GM12891 (cell line): ENCODE measurements around the gene SNX18.

Source experiments
- PAX5 ChIP-seq: IDR thresholded peaks from 2 replicates; pipeline ENCODE4 v1.6.1; 2011; ENCODE audit warnings: low read length, moderate library complexity, mild to moderate bottlenecking; ENCODE audit not compliant: insufficient read depth, severe bottlenecking
- POLR2A ChIP-seq: IDR thresholded peaks from 2 replicates; pipeline ENCODE4 v1.6.1; 2011; ENCODE audit warnings: low read depth, low read length, control low read depth
- POLR2AphosphoS5 ChIP-seq: IDR thresholded peaks from 2 replicates; pipeline ENCODE4 v1.6.1; 2011; ENCODE audit warnings: low read depth, low read length, control low read depth
- POU2F2 ChIP-seq: IDR thresholded peaks from 2 replicates; pipeline ENCODE4 v1.6.1; 2011; ENCODE audit warnings: low read depth, mild to moderate bottlenecking, control low read depth, low read length, moderate library complexity
- SPI1 ChIP-seq: IDR thresholded peaks from 2 replicates; pipeline ENCODE4 v1.6.1; 2011; ENCODE audit warnings: low read depth, low read length, control low read depth
- TAF1 ChIP-seq: IDR thresholded peaks from 2 replicates; pipeline ENCODE4 v1.6.1; 2011; ENCODE audit warnings: low read depth, low read length, control low read depth

DNA sequence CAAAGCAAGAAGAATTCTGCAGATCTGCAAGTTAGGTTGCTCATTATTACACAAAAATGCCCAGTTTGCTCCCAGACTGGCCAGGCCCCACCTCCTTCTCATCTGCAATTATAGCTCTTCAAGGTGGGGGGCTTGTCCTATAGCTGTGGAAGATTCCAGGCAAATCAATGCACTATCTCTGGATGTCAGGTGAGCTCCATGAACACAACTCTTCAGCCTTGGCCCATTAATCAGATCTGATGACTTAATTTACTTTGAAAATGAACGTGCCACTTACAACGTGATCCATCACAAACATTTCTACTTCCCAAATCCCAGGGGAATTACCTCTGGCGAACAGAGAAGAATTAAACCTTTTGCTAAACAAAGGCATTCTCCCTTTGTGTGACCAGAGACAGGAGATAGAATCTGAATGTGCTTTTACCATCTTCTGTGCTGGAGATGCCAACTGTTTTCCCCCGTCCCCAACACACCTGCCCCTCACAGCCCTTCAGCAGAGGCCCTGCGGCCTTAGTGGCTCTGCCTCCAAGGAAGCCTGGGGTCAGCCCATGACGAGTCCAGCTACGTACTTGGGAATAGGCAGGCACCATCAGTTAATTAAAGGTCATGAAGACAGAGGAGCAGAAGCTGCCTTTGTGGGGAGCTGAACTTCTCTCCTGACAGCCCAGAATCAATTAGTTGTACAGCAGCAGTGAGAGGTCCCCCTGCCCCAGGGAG lies 60.5 kb downstream of the SNX18 start:
- TF ChIP-seq POLR2A: no peak
- TF ChIP-seq TAF1: no peak
- no peak for TF ChIP-seq POLR2AphosphoS5
- TF ChIP-seq POU2F2: no peak
- TF ChIP-seq SPI1: no peak
- TF ChIP-seq PAX5: no peak
